ENCODE results near the gene UBE2Z.
"Not testable (repeated sequence)": the region's sequence is repeated elsewhere in the genome, so short reads cannot be mapped to it uniquely, and the experiment has no call there.

GRCh38 chr17:48872409-48872808 is 35.8 kb upstream of the UBE2Z start:
- not testable (repeated sequence) for TF ChIP-seq POLR2AphosphoS5 (IDR thresholded peaks at IDR 0.05; ENCODE audit: insufficient read depth, low read depth, low read length); CTCF (IDR thresholded peaks at IDR 0.05; ENCODE audit: extremely low read depth in 1 of 2, insufficient read depth in 1 of 2, low read depth in 1 of 2, low read length in 2 of 2); POLR2A (IDR thresholded peaks at IDR 0.05; ENCODE audit: low read depth, low read length); MAX (IDR thresholded peaks at IDR 0.05; ENCODE audit: insufficient read depth, insufficient read length); EZH2 (IDR thresholded peaks at IDR 0.05; ENCODE audit: borderline replicate concordance, low read depth, low read length, severe bottlenecking); MYC (IDR thresholded peaks at IDR 0.05; ENCODE audit: low read depth, low read length); FOS (IDR thresholded peaks at IDR 0.05; ENCODE audit: borderline replicate concordance, insufficient read depth, low read length)

Measured in endothelial cell of umbilical vein (primary cell).